Measurements from ENCODE around the gene RXRG.

RXRG gene

GRCh38 chr1:165444897-165445370, at the start of gene RXRG:
RXRG (minus strand) TSS chr1:165445126; CDS start chr1:165444893, 233 bp downstream.
- ChIA-PET POLR2A (ENCODE audit: low non-redundant PET) (no interaction called here), CTCF (no interaction called here)
- DNase-seq (ENCODE audit: low spot score): no peak
- no peak within 1 kb of the TSS for H3K27ac ChIP-seq
- no peak for TF ChIP-seq CTCF (conservative IDR thresholded peaks at IDR 0.05; ENCODE audit: low read depth)

DNA sequence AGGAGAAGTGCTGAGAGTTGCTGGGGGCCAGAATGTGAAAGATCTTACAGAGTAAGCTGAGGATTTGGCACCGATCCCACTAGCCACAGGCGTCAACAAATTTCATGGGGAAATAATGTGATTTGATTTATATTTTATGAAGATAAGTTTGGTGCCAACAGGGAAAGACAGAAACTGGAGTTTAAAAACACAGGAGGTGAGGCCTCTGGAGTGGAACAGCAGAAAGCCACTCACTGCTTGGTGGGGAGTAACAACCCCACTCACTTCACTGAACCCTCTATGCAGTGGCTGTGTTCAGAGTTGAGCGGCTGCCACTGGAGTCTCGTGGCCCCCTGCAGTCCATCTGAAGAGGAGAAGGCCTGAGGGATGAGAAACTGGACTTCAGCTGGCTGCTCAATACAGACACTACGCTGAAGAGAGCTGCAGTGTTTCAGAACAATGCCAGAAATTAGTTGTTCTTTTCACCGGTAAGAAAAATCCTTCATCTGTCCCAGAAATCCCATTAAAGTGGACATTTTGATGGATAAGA, 48.0 kb upstream of the RXRG start:
- POLR2A ChIA-PET (ENCODE audit: low non-redundant PET): no interaction called here
- no peak overlapping the region for H3K27ac ChIP-seq
- CTCF ChIA-PET: interaction anchor here (0.6 kb wide), 1 partner anchor 199 kb away, joined by 3 read pairs; no protein-coding TSS in a partner anchor
- no peak for DNase-seq (ENCODE audit: low spot score)
- TF ChIP-seq CTCF (conservative IDR thresholded peaks at IDR 0.05; ENCODE audit: low read depth): no peak

DNA sequence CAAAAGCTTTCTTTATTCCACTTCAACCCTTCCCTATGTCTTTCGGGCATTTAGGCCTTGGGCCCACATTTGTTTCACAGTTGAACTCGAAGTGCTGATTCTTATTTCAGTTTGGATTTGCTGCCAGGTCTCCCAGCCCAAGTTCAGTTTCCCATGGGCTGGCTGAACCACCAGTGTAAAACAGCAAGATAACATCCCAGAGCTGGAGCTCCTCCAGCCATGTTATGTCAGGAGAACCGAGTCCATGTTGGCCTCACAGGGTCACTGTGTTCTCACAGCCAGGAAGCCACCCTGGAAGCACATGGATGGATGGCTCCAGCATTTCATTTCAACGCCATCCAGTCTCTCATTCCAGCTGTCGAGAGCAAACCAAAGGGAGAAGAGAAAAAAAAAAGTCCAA, 45.2 kb upstream of the RXRG start:
- ChIA-PET POLR2A (ENCODE audit: low non-redundant PET) (no interaction called here), CTCF (interaction anchor here (0.7 to 1.0 kb wide), 2 partner anchors 20 to 123 kb away, joined by 3 to 4 read pairs; no protein-coding TSS in a partner anchor)
- DNase-seq (ENCODE audit: low spot score): no peak
- H3K27ac ChIP-seq: no peak overlapping the region
- TF ChIP-seq CTCF (conservative IDR thresholded peaks at IDR 0.05; ENCODE audit: low read depth): no peak

DNA sequence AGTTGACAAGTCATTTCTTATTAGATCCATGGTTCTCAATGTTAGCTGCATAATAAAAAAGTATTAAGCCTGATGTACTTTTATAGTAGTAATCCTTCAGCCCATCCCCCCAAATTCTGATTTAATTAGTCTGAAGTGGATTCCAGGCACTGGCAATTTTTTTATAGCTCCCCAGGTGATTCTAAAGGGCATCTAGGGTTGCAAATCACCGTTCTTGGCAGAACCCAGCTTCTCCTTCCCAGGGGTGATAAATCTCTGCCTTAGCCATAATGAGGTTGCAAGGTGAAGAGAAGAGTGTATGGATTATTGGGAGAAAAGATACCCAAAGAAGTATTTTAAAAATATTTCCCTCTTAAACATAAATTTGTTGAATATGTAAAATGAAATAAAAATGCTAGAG, 43.0 kb upstream of the RXRG start:
- ChIA-PET CTCF (no interaction called here), POLR2A (ENCODE audit: low non-redundant PET) (no interaction called here)
- DNase-seq (ENCODE audit: low spot score): no peak
- no peak for TF ChIP-seq CTCF (conservative IDR thresholded peaks at IDR 0.05; ENCODE audit: low read depth)
- no peak overlapping the region for H3K27ac ChIP-seq

- ChIA-PET CTCF (no interaction called here), POLR2A (ENCODE audit: low non-redundant PET) (no interaction called here)
- TF ChIP-seq CTCF (conservative IDR thresholded peaks at IDR 0.05; ENCODE audit: low read depth): no peak
- no peak for DNase-seq (ENCODE audit: low spot score)
- H3K27ac ChIP-seq: no peak overlapping the region
These were observed 41.7 kb upstream of the RXRG start for GRCh38 chr1:165486663-165487062.

- no peak for TF ChIP-seq CTCF (conservative IDR thresholded peaks at IDR 0.05; ENCODE audit: low read depth)
- DNase-seq (ENCODE audit: low spot score): no peak
- CTCF ChIA-PET: no interaction called here
- no peak overlapping the region for H3K27ac ChIP-seq
- POLR2A ChIA-PET (ENCODE audit: low non-redundant PET): no interaction called here
These were observed 40.8 kb upstream of the RXRG start for GRCh38 chr1:165485716-165486115.

Measured in RWPE1 (cell line).